B cell (primary cell): ENCODE results near the gene CCNF. TPM values are rescaled to one million over a fixed set of nuclear protein-coding genes. Genes with fewer than 3 reads are reported as not detected.

ENCODE experiments used
- ATAC-seq: fragments of 200-7000 bp; cut with Tn5 transposase; one replicate; pipeline ENCODE4 v1.10.0; 2021; ENCODE audit warnings: low read depth, mild to moderate bottlenecking, moderate number of reproducible peaks, moderate library complexity
- CTCF ChIA-PET: fragments of 350-600 bp; sonication (Branson Sonifier 250); formaldehyde crosslinking; loops from one replicate; lab custom pipeline; 2021; ENCODE audit warnings: antibody characterized with exemption, inconsistent platforms; lab: Charles Lee
- POLR2A ChIA-PET: fragments of 350-600 bp; sonication (Branson Sonifier 250); formaldehyde crosslinking; loops from one replicate; lab custom pipeline; 2021; ENCODE audit warnings: antibody characterized with exemption; lab: Charles Lee
- DNase-seq: peaks from one replicate; pipeline ENCODE4 v3.0.0; 2013
- H2AFZ ChIP-seq: 2 replicates; pipeline ENCODE4 v1.6.1; 2012; ENCODE audit warnings: mild to moderate bottlenecking, low read depth, low read length; ENCODE audit not compliant: insufficient read depth, poor library complexity, severe bottlenecking
- H3K27ac ChIP-seq, 2 donors: 1 replicate in 1 of 2; 2 replicates in 1 of 2; pipeline ENCODE4 v1.5.1; 2012 to 2013; ENCODE audit warnings: low read length in 2 of 2, mild to moderate bottlenecking in 2 of 2, moderate library complexity in 1 of 2
- H3K27me3 ChIP-seq, 4 experiments: fragments of 200-600 bp in 1 of 4; sonication (generic) in 1 of 4; replicated peaks in 1 of 4; 1 replicate in 2 of 4; 2 replicates in 2 of 4; pipeline versions ENCODE4 v1.6.1 to v1.7.0; 2013 to 2016; ENCODE audit warnings: low read length in 3 of 4, mild to moderate bottlenecking in 2 of 4, mixed read lengths in 1 of 4, moderate library complexity in 1 of 4; ENCODE audit not compliant: insufficient read depth in 4 of 4, control insufficient read depth in 3 of 4; ENCODE audit errors: control extremely low read depth in 1 of 4
- H3K36me3 ChIP-seq, 2 experiments: replicated peaks in 1 of 2; 1 replicate in 1 of 2; 2 replicates in 1 of 2; pipeline versions ENCODE4 v1.6.1 to v1.7.1; 2013; ENCODE audit warnings: low read length in 1 of 2; ENCODE audit not compliant: insufficient read depth in 2 of 2, control insufficient read depth in 1 of 2; ENCODE audit errors: control extremely low read depth in 1 of 2, extremely low read depth in 1 of 2
- H3K4me1 ChIP-seq, 2 donors: fragments of 200-600 bp in 1 of 2; sonication (generic) in 1 of 2; 1 replicate in 1 of 2; 2 replicates in 1 of 2; pipeline versions ENCODE4 v1.5.1 to v1.6.1; 2013 to 2017; ENCODE audit warnings: low read length in 2 of 2; ENCODE audit not compliant: control insufficient read depth in 2 of 2, insufficient read depth in 2 of 2
- H3K4me2 ChIP-seq: replicated peaks from 2 replicates; pipeline ENCODE3; 2012; ENCODE audit warnings: mild to moderate bottlenecking, low read depth, low read length; ENCODE audit not compliant: poor library complexity, severe bottlenecking
- H3K4me3 ChIP-seq, 5 experiments: fragments of 200-600 bp in 1 of 5; sonication (generic) in 1 of 5; 1 replicate in 3 of 5; 2 replicates in 2 of 5; pipeline versions ENCODE4 v1.5.1 to v1.7.0; 2011 to 2016; ENCODE audit warnings: low read length in 4 of 5, mild to moderate bottlenecking in 4 of 5, low read depth in 2 of 5, control low read depth in 1 of 5, moderate library complexity in 1 of 5; ENCODE audit not compliant: insufficient read depth in 1 of 5; ENCODE audit errors: control extremely low read depth in 1 of 5, extremely low read depth in 1 of 5
- H3K79me2 ChIP-seq: fragments of 200-600 bp; sonication (generic); one replicate; pipeline ENCODE4 v1.6.0; 2016; ENCODE audit warnings: low read length; ENCODE audit not compliant: control insufficient read depth, insufficient read depth
- H3K9ac ChIP-seq: fragments of 200-600 bp; sonication (generic); 2 replicates; pipeline ENCODE4 v1.6.1; 2017; ENCODE audit warnings: mild to moderate bottlenecking, low read length, moderate library complexity
- H3K9me3 ChIP-seq, 3 donors: one replicate each; pipeline versions ENCODE4 v1.6.1 to v1.7.1; 2013; ENCODE audit warnings: low read length in 2 of 3; ENCODE audit not compliant: control insufficient read depth in 2 of 3, insufficient read depth in 1 of 3; ENCODE audit errors: control extremely low read depth in 1 of 3
- H4K20me1 ChIP-seq: 2 replicates; pipeline ENCODE4 v1.6.0; 2012; ENCODE audit warnings: mild to moderate bottlenecking, low read length; ENCODE audit not compliant: insufficient read depth, control insufficient read depth, poor library complexity, severe bottlenecking
- H3K27ac Mint-ChIP-seq: one replicate; pipeline ENCODE4 v1.8.0; 2021; ENCODE audit warnings: mixed read lengths
- H3K27me3 Mint-ChIP-seq: one replicate; pipeline ENCODE4 v1.8.0; 2021; ENCODE audit warnings: mixed read lengths
- H3K4me1 Mint-ChIP-seq: one replicate; pipeline ENCODE4 v1.8.0; 2021; ENCODE audit warnings: mixed read lengths
- H3K4me3 Mint-ChIP-seq: one replicate; pipeline ENCODE4 v1.8.0; 2021; ENCODE audit warnings: mixed read lengths
- H3K9me3 Mint-ChIP-seq: one replicate; pipeline ENCODE4 v1.8.0; 2022; ENCODE audit warnings: mixed read lengths; ENCODE audit not compliant: insufficient read depth
- CTCF ChIP-seq: fragments of 200-600 bp; IDR thresholded peaks from one replicate; pipeline ENCODE4 v1.8.0; 2022; ENCODE audit warnings: antibody characterized with exemption, mild to moderate bottlenecking
- EZH2 ChIP-seq: IDR thresholded peaks from 2 replicates; pipeline ENCODE4 v1.6.1; 2012; ENCODE audit warnings: borderline replicate concordance, low read depth, mild to moderate bottlenecking, moderate library complexity, low read length; ENCODE audit not compliant: insufficient read depth, poor library complexity, severe bottlenecking
- WGBS: methylation state at CpG from one replicate; pipeline ENCODE4 v1.1.5; 2013; ENCODE audit warnings: missing lambda C conversion rate; ENCODE audit not compliant: insufficient coverage; 5-methylcytosine and 5-hydroxymethylcytosine counted together
- intact Hi-C: fragments of 100-400 bp; cut with micrococcal nuclease; formaldehyde crosslinking; loops from one replicate; pipeline ENCODE4 v1.10.0; 2022
- polyA plus RNA-seq: library from polyadenylated mRNA; depleted of rRNA; stranded (reverse); fragments of >200 nt; gene quantifications from 2 replicates; pipeline ENCODE4 v1.2.3, GENCODE V29; 2012
- total RNA-seq, 2 donors: library from RNA; stranded (reverse); fragments of 120-200 nt in 1 of 2; gene quantifications; 1 replicate in 1 of 2; 2 replicates in 1 of 2; pipeline versions ENCODE4 v1.2.3 to v1.2.4, GENCODE V29; 2013 to 2022

Gene CCNF
- total and polyA plus RNA-seq, 2 donors (not counting 1 experiment from before 2014, with no cell fraction given): 3.2 to 5.3 TPM

- Histone ChIP-seq H3K36me3 (no peaks in the 10 kb centered on the region), H3K27ac (no peak overlapping the region), H3K9me3 (no peaks in the 10 kb centered on the region), H3K9ac (no peak overlapping the region), H3K27me3 (no peaks in the 10 kb centered on the region), H3K4me3 (no peak overlapping the region), H3K4me1 (peaks cover 9 to 26% of the 10 kb centered on the region in 2 donors), H3K79me2 (peaks cover 7% of the 10 kb centered on the region), H3K4me2 (no peak overlapping the region), H2AFZ (no peak overlapping the region), H4K20me1 (no peaks in the 10 kb centered on the region)
- intact Hi-C loops: no loop called here
- Mint-ChIP-seq H3K4me3 (no peak overlapping the region), H3K4me1 (peaks cover 15% of the 10 kb centered on the region), H3K9me3 (no peaks in the 10 kb centered on the region), H3K27ac (no peak overlapping the region), H3K27me3 (no peaks in the 10 kb centered on the region)
- TF ChIP-seq EZH2 (no peak), CTCF (no peak)
- ChIA-PET POLR2A (no interaction called here), CTCF (interaction anchor here (0.6 to 1.3 kb wide), 3 partner anchors 12 to 53 kb away, joined by 3 to 5 read pairs (median 4); no protein-coding TSS in a partner anchor)
- 97% methylated on average over 12 of the region's 13 CpGs for WGBS
- no peak for ATAC-seq
- no peak for DNase-seq
These were observed 3.3 kb upstream of the CCNF start for GRCh38 chr16:2425825-2426430.

GRCh38 chr16:2426941-2427361 is 2.3 kb upstream of the CCNF start:
- CTCF ChIA-PET: interaction anchor here (1.7 to 4.1 kb wide), 2 partner anchors 16 to 60 kb away, joined by 5 to 31 read pairs; no protein-coding TSS in a partner anchor
- intact Hi-C loops: no loop called here
- H3K4me3 Mint-ChIP-seq: peak overlapping the region; percentile 88

More at GRCh38 chr16:2426941-2427361, 2.3 kb upstream of the CCNF start:
- H3K36me3 ChIP-seq: no peaks in the 10 kb centered on the region
- no peak for DNase-seq
- no peak overlapping the region for H3K9ac ChIP-seq
- peaks cover 9 to 26% of the 10 kb centered on the region in 2 donors for H3K4me1 ChIP-seq
- no peaks in the 10 kb centered on the region for H3K27me3 ChIP-seq
- Mint-ChIP-seq H3K4me1 (peaks cover 15% of the 10 kb centered on the region), H3K27me3 (no peaks in the 10 kb centered on the region), H3K9me3 (no peaks in the 10 kb centered on the region), H3K27ac (no peak overlapping the region)
- H3K4me2 ChIP-seq: no peak overlapping the region
- TF ChIP-seq EZH2: no peak
- H3K79me2 ChIP-seq: peaks cover 11% of the 10 kb centered on the region
- POLR2A ChIA-PET: interaction anchor here (0.5 kb wide), 1 partner anchor 11 kb away, joined by 8 read pairs; no protein-coding TSS in a partner anchor
- H3K4me3 ChIP-seq: no peak overlapping the region
- H3K9me3 ChIP-seq: no peaks in the 10 kb centered on the region
- no peaks in the 10 kb centered on the region for H4K20me1 ChIP-seq
- 98% methylated on average over 6 of the region's 6 CpGs for WGBS
- no peak overlapping the region for H2AFZ ChIP-seq
- H3K27ac ChIP-seq: no peak overlapping the region
- no peak for ATAC-seq
